AG04450 (cell line): ENCODE measurements around the gene JAML. TPM values are rescaled to one million over a fixed set of nuclear protein-coding genes. Genes with fewer than 3 reads are reported as not detected.

Source experiments
- CTCF ChIA-PET: fragments of 300-600, 350-600 bp; formaldehyde crosslinking; extraction: SDS; loops from one replicate; lab custom pipeline; 2022; ENCODE audit warnings: antibody characterized with exemption, inconsistent platforms; lab: Charles Lee
- POLR2A ChIA-PET: fragments of 350-600 bp; formaldehyde crosslinking; extraction: SDS; loops from one replicate; lab custom pipeline; 2021; ENCODE audit warnings: antibody characterized with exemption, inconsistent platforms; lab: Yijun Ruan, JAX
- DNase-seq: peaks from one replicate; pipeline ENCODE4 v3.0.0-alpha.2; 2011; ENCODE audit warnings: low read depth, low spot score
- H3K27ac ChIP-seq: one replicate; pipeline ENCODE4 v1.5.1; 2012; ENCODE audit warnings: low read depth, low read length, control low read depth
- H3K27me3 ChIP-seq: one replicate; pipeline ENCODE4 v1.6.0; 2012; ENCODE audit warnings: low read length; ENCODE audit not compliant: control insufficient read depth, insufficient read depth
- H3K4me3 ChIP-seq: 2 replicates; pipeline ENCODE4 v1.5.1; 2011; ENCODE audit warnings: mild to moderate bottlenecking, low read depth, low read length, control low read depth
- H3K9me3 ChIP-seq: 2 replicates; pipeline ENCODE4 v1.5.1; 2012; ENCODE audit warnings: low read length; ENCODE audit not compliant: control insufficient read depth, insufficient read depth
- polyA plus RNA-seq: library from polyadenylated mRNA; depleted of rRNA; stranded (reverse); fragments of >200 nt; gene quantifications from 2 replicates; pipeline ENCODE4 v1.2.3, GENCODE V29; 2011
- TF ChIP-seq, protein P1 (sequence below): IDR thresholded peaks from 2 replicates; pipeline ENCODE4 v1.5.1; 2011; ENCODE audit warnings: low read depth, low read length, control low read depth, inconsistent platforms

The JAML gene
- polyA plus RNA-seq, 1 experiment = not detected

DNA sequence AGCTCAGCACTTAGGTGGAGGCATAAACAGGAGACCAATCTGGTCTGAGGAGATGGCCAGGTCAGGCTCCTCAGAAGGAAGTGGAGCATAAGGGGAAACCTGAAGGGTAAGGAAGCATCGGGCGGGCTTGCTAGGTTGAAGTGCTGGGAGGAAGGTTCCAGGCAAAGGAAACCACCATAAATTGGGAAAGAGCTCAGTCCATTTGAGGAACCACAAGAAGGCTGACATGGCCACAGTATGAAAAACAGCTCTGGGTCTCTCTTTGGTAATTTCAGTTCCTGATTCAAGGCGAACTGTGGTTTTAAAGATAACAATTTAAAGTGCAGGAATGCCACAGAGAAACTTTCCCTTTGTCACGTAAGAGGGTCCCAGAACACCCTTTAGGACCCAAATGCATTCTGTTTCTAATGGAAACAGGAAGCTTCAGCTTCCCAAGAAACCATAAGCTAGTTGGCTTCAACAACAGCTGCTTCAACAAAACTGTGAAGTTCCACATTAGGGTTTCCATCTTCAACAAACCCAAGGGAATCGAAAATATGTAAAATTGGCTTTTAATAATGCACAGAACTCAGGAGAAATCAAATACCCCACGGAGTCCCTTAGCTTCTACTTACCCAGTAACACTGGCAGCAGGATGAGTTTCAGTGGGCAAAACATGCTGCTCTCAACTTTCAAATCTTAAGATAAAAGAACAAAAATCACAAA, 10.4 kb downstream of the JAML start:
- POLR2A ChIA-PET = no interaction called here
- H3K9me3 ChIP-seq = no peaks in the 10 kb centered on the region
- H3K4me3 ChIP-seq = no peak overlapping the region
- H3K27ac ChIP-seq = no peak overlapping the region
- TF ChIP-seq, protein P1, sequence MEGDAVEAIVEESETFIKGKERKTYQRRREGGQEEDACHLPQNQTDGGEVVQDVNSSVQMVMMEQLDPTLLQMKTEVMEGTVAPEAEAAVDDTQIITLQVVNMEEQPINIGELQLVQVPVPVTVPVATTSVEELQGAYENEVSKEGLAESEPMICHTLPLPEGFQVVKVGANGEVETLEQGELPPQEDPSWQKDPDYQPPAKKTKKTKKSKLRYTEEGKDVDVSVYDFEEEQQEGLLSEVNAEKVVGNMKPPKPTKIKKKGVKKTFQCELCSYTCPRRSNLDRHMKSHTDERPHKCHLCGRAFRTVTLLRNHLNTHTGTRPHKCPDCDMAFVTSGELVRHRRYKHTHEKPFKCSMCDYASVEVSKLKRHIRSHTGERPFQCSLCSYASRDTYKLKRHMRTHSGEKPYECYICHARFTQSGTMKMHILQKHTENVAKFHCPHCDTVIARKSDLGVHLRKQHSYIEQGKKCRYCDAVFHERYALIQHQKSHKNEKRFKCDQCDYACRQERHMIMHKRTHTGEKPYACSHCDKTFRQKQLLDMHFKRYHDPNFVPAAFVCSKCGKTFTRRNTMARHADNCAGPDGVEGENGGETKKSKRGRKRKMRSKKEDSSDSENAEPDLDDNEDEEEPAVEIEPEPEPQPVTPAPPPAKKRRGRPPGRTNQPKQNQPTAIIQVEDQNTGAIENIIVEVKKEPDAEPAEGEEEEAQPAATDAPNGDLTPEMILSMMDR = no peak
- no peak for DNase-seq
- CTCF ChIA-PET = interaction anchor here (4.0 kb wide), 1 partner anchor 16 kb away, joined by 26 read pairs; no protein-coding TSS in a partner anchor
- H3K27me3 ChIP-seq = peaks cover 6% of the 10 kb centered on the region

DNA sequence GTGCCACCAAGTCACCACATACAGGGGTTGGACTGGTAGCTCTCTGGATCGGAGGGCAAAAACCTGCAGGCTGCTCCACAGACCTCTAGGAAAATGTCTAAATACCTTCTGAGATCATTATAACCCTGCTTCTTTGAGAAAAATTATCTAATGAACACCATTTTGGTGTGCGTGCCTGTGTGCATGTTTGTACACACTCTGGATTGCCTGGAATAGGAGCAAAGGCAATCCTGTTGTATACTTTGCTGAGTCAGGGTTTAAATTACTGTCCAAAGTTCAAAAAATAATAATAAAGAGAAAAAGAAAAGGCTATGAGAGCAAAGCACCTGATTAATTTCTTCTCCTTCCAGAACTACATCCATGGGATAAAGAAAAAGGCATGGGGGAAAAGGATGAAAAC, 11.0 kb downstream of the JAML start:
- no peak for DNase-seq
- TF ChIP-seq, protein P1 = no peak
- no peak overlapping the region for H3K27ac ChIP-seq
- H3K9me3 ChIP-seq = no peaks in the 10 kb centered on the region
- CTCF ChIA-PET = interaction anchor here (4.0 kb wide), 1 partner anchor 15 kb away, joined by 26 read pairs; no protein-coding TSS in a partner anchor
- H3K27me3 ChIP-seq = peaks cover 7% of the 10 kb centered on the region
- H3K4me3 ChIP-seq = no peak overlapping the region
- POLR2A ChIA-PET = no interaction called here

DNA sequence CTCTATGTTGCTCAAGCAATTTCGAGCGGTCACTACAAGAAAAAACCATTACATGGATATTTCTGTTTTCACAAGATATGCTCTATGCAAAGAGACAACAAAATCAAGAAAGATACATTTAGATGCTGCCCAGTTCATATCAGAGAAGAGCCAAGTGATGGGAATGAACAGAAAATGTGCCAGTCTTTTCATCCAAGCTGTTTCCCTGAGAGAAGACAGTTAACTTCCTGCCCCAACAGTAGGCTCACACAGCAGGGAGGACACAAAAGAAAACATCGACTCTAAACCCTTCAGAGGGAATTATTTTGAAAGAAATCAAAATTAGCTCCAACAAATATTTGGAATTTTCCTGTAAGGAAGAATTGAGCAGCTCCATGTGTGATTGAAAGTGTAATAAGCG, 11.6 kb downstream of the JAML start:
- ChIA-PET CTCF (interaction anchor here (4.0 kb wide), 1 partner anchor 15 kb away, joined by 26 read pairs; no protein-coding TSS in a partner anchor), POLR2A (no interaction called here)
- Histone ChIP-seq H3K4me3 (no peak overlapping the region), H3K9me3 (no peaks in the 10 kb centered on the region), H3K27ac (no peak overlapping the region), H3K27me3 (peaks cover 7% of the 10 kb centered on the region)
- TF ChIP-seq, protein P1 = no peak
- no peak for DNase-seq

DNA sequence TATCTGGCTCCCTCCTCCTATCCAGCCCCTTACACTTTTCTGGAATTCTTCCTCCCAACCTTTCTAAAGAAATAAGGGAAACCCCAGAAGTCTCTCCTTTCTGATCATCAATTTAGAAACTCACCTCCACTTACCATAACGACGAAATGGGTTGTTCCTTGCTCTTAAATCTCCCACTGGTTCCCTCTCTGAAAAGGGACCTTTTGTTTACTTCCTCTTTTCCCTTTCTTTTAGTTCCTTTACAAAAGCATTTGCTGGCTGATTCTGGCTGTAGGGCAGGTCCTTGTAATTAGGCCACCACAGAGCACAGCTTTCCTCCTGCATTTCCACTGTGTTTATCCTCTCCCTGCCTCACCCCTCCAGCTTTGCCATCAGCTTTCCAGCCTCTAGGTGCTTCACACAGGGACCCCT, 12.0 kb downstream of the JAML start:
- peaks cover 7% of the 10 kb centered on the region for H3K27me3 ChIP-seq
- ChIA-PET CTCF (interaction anchor here (4.0 kb wide), 1 partner anchor 14 kb away, joined by 26 read pairs; no protein-coding TSS in a partner anchor), POLR2A (no interaction called here)
- H3K9me3 ChIP-seq = no peaks in the 10 kb centered on the region
- TF ChIP-seq, protein P1 = no peak
- no peak overlapping the region for H3K4me3 ChIP-seq
- H3K27ac ChIP-seq = no peak overlapping the region
- no peak for DNase-seq

DNA sequence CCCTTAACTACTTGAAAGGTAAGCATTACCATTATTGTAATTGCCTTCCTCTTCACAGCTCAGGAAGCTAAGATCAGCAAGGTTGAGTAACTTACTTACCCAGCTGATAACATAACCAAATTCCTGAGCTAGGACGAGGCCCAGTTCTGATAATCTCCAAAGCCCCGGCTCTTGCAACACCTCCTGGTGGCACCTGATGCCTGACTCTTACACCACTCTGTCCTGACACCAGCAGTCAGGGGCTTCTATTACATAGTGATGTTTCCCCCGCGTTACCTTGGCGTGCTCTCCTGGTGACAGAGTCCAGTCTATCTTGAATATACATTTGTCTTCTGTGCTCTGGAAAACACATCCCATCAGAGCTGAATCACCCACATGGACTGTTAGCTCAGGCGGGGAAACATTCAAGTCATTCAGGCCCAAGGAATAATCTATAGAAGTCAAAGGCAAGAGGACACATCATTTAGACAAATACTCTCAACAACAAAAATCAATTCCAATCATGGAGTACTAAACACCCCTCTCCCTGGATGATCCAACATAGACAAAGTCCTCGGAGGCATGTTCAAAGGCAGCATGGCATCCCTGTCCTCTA, 12.6 kb downstream of the JAML start:
- Histone ChIP-seq H3K9me3 (no peaks in the 10 kb centered on the region), H3K4me3 (no peak overlapping the region), H3K27ac (no peak overlapping the region), H3K27me3 (peaks cover 7% of the 10 kb centered on the region)
- ChIA-PET CTCF (interaction anchor here (4.0 kb wide), 1 partner anchor 14 kb away, joined by 26 read pairs; no protein-coding TSS in a partner anchor), POLR2A (no interaction called here)
- no peak for DNase-seq
- TF ChIP-seq, protein P1 = no peak
